ENCODE results near the gene HMGCS1.

DNA sequence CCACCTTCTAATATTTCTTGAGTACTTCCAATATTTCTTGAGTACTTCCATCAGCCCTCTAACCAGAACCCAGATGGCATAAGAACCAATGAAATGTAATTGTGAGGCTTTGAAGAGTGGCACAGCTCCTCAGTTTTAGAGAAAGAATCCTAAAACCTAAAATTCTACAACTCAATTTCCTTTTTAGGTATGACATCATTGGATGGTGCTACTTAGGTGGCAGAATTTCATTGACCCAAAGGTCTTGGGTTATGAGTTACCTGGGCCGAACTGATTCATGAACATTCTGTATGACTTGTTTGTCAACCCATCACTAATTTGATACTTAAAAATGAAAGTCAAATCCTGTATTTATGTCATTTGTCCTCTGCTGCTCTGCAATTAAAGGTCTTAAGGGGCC lies 13.1 kb downstream of the HMGCS1 start:
- TF ChIP-seq, protein P1, sequence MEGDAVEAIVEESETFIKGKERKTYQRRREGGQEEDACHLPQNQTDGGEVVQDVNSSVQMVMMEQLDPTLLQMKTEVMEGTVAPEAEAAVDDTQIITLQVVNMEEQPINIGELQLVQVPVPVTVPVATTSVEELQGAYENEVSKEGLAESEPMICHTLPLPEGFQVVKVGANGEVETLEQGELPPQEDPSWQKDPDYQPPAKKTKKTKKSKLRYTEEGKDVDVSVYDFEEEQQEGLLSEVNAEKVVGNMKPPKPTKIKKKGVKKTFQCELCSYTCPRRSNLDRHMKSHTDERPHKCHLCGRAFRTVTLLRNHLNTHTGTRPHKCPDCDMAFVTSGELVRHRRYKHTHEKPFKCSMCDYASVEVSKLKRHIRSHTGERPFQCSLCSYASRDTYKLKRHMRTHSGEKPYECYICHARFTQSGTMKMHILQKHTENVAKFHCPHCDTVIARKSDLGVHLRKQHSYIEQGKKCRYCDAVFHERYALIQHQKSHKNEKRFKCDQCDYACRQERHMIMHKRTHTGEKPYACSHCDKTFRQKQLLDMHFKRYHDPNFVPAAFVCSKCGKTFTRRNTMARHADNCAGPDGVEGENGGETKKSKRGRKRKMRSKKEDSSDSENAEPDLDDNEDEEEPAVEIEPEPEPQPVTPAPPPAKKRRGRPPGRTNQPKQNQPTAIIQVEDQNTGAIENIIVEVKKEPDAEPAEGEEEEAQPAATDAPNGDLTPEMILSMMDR (IDR thresholded peaks at IDR 0.05; ENCODE audit: insufficient read depth, low read length), result no peak
- TF ChIP-seq POLR2AphosphoS5 (IDR thresholded peaks at IDR 0.05; ENCODE audit: low read depth) (no peak), SPI1 (IDR thresholded peaks at IDR 0.05; ENCODE audit: borderline replicate concordance, low read depth) (no peak), GABPA (IDR thresholded peaks at IDR 0.05; ENCODE audit: low read depth) (no peak)
- TF ChIP-seq, protein P2, sequence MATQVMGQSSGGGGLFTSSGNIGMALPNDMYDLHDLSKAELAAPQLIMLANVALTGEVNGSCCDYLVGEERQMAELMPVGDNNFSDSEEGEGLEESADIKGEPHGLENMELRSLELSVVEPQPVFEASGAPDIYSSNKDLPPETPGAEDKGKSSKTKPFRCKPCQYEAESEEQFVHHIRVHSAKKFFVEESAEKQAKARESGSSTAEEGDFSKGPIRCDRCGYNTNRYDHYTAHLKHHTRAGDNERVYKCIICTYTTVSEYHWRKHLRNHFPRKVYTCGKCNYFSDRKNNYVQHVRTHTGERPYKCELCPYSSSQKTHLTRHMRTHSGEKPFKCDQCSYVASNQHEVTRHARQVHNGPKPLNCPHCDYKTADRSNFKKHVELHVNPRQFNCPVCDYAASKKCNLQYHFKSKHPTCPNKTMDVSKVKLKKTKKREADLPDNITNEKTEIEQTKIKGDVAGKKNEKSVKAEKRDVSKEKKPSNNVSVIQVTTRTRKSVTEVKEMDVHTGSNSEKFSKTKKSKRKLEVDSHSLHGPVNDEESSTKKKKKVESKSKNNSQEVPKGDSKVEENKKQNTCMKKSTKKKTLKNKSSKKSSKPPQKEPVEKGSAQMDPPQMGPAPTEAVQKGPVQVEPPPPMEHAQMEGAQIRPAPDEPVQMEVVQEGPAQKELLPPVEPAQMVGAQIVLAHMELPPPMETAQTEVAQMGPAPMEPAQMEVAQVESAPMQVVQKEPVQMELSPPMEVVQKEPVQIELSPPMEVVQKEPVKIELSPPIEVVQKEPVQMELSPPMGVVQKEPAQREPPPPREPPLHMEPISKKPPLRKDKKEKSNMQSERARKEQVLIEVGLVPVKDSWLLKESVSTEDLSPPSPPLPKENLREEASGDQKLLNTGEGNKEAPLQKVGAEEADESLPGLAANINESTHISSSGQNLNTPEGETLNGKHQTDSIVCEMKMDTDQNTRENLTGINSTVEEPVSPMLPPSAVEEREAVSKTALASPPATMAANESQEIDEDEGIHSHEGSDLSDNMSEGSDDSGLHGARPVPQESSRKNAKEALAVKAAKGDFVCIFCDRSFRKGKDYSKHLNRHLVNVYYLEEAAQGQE (IDR thresholded peaks at IDR 0.05; ENCODE audit: insufficient replicate concordance, low read depth), result no peak
